Trophoblast cell (in vitro differentiated cells and primary cell): ENCODE results near the gene BABAM2.

Source experiments
- DNase-seq, 2 donors: peaks; one replicate each; pipeline ENCODE4 v3.0.0-alpha.2; 2016
- H2AFZ ChIP-seq: 2 replicates; pipeline ENCODE4 v1.6.1; 2013; ENCODE audit warnings: low read length, moderate library complexity, mild to moderate bottlenecking; ENCODE audit not compliant: insufficient read depth, poor library complexity
- H2AK5ac ChIP-seq: 2 replicates; pipeline ENCODE4 v1.6.1; 2013; ENCODE audit warnings: mild to moderate bottlenecking, low read length
- H2BK120ac ChIP-seq: 2 replicates; pipeline ENCODE4 v1.6.1; 2013; ENCODE audit warnings: low read length, mild to moderate bottlenecking, moderate library complexity; ENCODE audit not compliant: insufficient read depth, poor library complexity
- H2BK12ac ChIP-seq: 2 replicates; pipeline ENCODE4 v1.6.1; 2013; ENCODE audit warnings: mild to moderate bottlenecking, low read length, moderate library complexity
- H2BK5ac ChIP-seq: 2 replicates; pipeline ENCODE4 v1.6.1; 2013; ENCODE audit warnings: low read length, low read depth, moderate library complexity, mild to moderate bottlenecking; ENCODE audit not compliant: poor library complexity
- H3K14ac ChIP-seq: 2 replicates; pipeline ENCODE4 v1.6.1; 2013; ENCODE audit warnings: mild to moderate bottlenecking, low read length
- H3K18ac ChIP-seq: 2 replicates; pipeline ENCODE4 v1.6.1; 2013; ENCODE audit warnings: mild to moderate bottlenecking, low read length
- H3K23ac ChIP-seq: 2 replicates; pipeline ENCODE4 v1.6.1; 2013; ENCODE audit warnings: low read length
- H3K27ac ChIP-seq: 2 replicates; pipeline ENCODE4 v1.5.1; 2013; ENCODE audit warnings: low read depth, mild to moderate bottlenecking, inconsistent platforms, low read length, moderate library complexity
- H3K27me3 ChIP-seq: 2 replicates; pipeline ENCODE4 v1.6.1; 2013; ENCODE audit warnings: inconsistent platforms, mild to moderate bottlenecking, low read length, moderate library complexity; ENCODE audit not compliant: insufficient read depth
- H3K36me3 ChIP-seq, 2 experiments: 1 replicate in 1 of 2; 2 replicates in 1 of 2; pipeline ENCODE4 v1.6.1; 2013; ENCODE audit warnings: low read length in 2 of 2, mild to moderate bottlenecking in 2 of 2, moderate library complexity in 1 of 2; ENCODE audit not compliant: insufficient read depth in 2 of 2, control insufficient read depth in 1 of 2
- H3K4ac ChIP-seq: 2 replicates; pipeline ENCODE4 v1.6.1; 2013; ENCODE audit warnings: low read depth, mild to moderate bottlenecking, low read length, moderate library complexity
- H3K4me1 ChIP-seq, 2 experiments: 1 replicate in 1 of 2; 2 replicates in 1 of 2; pipeline ENCODE4 v1.6.1; 2013; ENCODE audit warnings: low read length in 2 of 2, mild to moderate bottlenecking in 2 of 2, moderate library complexity in 1 of 2; ENCODE audit not compliant: insufficient read depth in 2 of 2, control insufficient read depth in 1 of 2
- H3K4me2 ChIP-seq: 2 replicates; pipeline ENCODE4 v1.6.1; 2013; ENCODE audit warnings: inconsistent platforms, mild to moderate bottlenecking, low read length, moderate library complexity
- H3K4me3 ChIP-seq: 2 replicates; pipeline ENCODE4 v1.5.1; 2013; ENCODE audit warnings: mild to moderate bottlenecking, low read depth, low read length, inconsistent platforms
- H3K79me1 ChIP-seq: one replicate; pipeline ENCODE4 v1.6.1; 2013; ENCODE audit warnings: low read length
- H3K79me2 ChIP-seq: 2 replicates; pipeline ENCODE4 v1.6.1; 2013; ENCODE audit warnings: low read length, mild to moderate bottlenecking; ENCODE audit not compliant: control insufficient read depth, insufficient read depth, poor library complexity
- H3K9ac ChIP-seq: 2 replicates; pipeline ENCODE4 v1.6.1; 2013; ENCODE audit warnings: mild to moderate bottlenecking, low read length
- H3K9me3 ChIP-seq: 2 replicates; pipeline ENCODE4 v1.6.1; 2013; ENCODE audit warnings: low read depth, mild to moderate bottlenecking, control low read depth, inconsistent platforms, low read length; ENCODE audit not compliant: insufficient read depth
- H4K12ac ChIP-seq: 2 replicates; pipeline ENCODE4 v1.6.1; 2013; ENCODE audit warnings: low read depth, mild to moderate bottlenecking, low read length, moderate library complexity
- H4K8ac ChIP-seq: 2 replicates; pipeline ENCODE4 v1.6.1; 2013; ENCODE audit warnings: low read depth, mild to moderate bottlenecking, low read length, moderate library complexity
- H4K91ac ChIP-seq: one replicate; pipeline ENCODE4 v1.6.1; 2013; ENCODE audit warnings: low read depth, mild to moderate bottlenecking, low read length, moderate library complexity
- WGBS: extraction: QIAGEN DNeasy Blood & Tissue Kit; methylation state at CpG from one replicate; pipeline ENCODE4 v1.1.7; 2013; ENCODE audit warnings: missing lambda C conversion rate; ENCODE audit not compliant: insufficient read length, insufficient coverage; ENCODE audit errors: extremely low coverage; 5-methylcytosine and 5-hydroxymethylcytosine counted together

The BABAM2 gene

DNA sequence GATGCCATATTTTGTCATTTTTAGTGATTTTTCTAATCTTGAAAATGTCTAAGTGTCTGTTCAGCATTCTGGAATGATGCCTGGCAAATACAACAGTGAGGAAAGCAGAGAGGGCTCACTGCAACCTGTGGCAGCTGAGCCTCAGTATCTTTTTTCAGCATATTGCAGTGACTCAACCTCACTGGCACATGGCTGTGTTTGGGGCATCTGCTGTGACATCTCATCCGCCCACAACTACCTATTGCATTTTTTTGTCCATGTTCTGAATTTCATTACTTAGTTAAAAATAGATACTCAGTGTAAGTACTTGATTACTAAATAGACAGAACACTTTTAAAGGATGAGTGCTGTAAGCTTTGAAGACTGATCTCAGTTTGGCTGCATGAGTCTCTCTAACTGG, 10.7 kb downstream of the BABAM2 start:
- Histone ChIP-seq H2BK5ac (no peak overlapping the region), H3K9me3 (no peaks in the 10 kb centered on the region), H3K14ac (no peak overlapping the region), H3K27ac (no peak overlapping the region), H3K79me2 (no peaks in the 10 kb centered on the region), H3K4me2 (no peak overlapping the region), H2BK120ac (no peak overlapping the region), H3K9ac (no peak overlapping the region), H3K4me1 (no peaks in the 10 kb centered on the region), H3K4me3 (no peak overlapping the region), H4K8ac (no peak overlapping the region), H2AK5ac (no peak overlapping the region), H3K4ac (no peak overlapping the region), H3K36me3 (peaks cover 2 to 6% of the 10 kb centered on the region in 2 experiments), H3K18ac (no peak overlapping the region), H4K12ac (no peak overlapping the region), H2BK12ac (no peak overlapping the region), H4K91ac (no peak overlapping the region), H2AFZ (no peak overlapping the region), H3K23ac (no peak overlapping the region), H3K79me1 (no peaks in the 10 kb centered on the region), H3K27me3 (no peaks in the 10 kb centered on the region)
- no CpG with 5 or more reads among the region's 1 CpG for WGBS
- no peak for DNase-seq

DNA sequence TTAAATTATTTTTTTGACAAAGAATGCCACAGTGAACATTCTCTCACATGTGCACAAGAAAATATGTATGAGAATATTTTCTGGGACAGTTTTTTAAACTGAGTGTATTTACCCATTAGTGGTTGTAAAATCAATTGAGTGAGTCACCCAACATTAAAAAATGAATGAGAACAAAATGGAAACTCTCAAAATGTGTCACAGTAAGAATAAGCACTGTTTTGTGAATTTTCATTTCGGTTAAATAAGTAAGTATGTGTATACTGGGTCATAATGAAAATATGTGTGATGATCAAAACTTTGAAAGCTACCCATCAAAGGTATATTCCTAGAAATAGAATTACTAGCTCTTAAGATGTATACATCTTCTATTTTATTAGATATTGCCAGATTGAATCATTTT, 11.6 kb downstream of the BABAM2 start:
- H2AK5ac ChIP-seq: no peak overlapping the region
- H4K91ac ChIP-seq: no peak overlapping the region
- H2BK12ac ChIP-seq: no peak overlapping the region
- no peak overlapping the region for H2BK5ac ChIP-seq
- no peaks in the 10 kb centered on the region for H3K27me3 ChIP-seq
- no peak overlapping the region for H3K27ac ChIP-seq
- no peaks in the 10 kb centered on the region for H3K79me1 ChIP-seq
- WGBS: no CpG with 5 or more reads among the region's 1 CpG
- no peak overlapping the region for H3K9ac ChIP-seq
- H3K14ac ChIP-seq: no peak overlapping the region
- no peak overlapping the region for H2AFZ ChIP-seq
- no peak overlapping the region for H4K8ac ChIP-seq
- no peak overlapping the region for H3K4me2 ChIP-seq
- DNase-seq: no peak
- no peaks in the 10 kb centered on the region for H3K9me3 ChIP-seq
- no peaks in the 10 kb centered on the region for H3K4me1 ChIP-seq
- H3K36me3 ChIP-seq: peaks cover 0 to 2% of the 10 kb centered on the region in 2 experiments
- H4K12ac ChIP-seq: no peak overlapping the region
- no peak overlapping the region for H3K4me3 ChIP-seq
- H3K4ac ChIP-seq: no peak overlapping the region
- no peak overlapping the region for H3K23ac ChIP-seq
- H2BK120ac ChIP-seq: no peak overlapping the region
- H3K18ac ChIP-seq: no peak overlapping the region
- H3K79me2 ChIP-seq: no peaks in the 10 kb centered on the region

DNA sequence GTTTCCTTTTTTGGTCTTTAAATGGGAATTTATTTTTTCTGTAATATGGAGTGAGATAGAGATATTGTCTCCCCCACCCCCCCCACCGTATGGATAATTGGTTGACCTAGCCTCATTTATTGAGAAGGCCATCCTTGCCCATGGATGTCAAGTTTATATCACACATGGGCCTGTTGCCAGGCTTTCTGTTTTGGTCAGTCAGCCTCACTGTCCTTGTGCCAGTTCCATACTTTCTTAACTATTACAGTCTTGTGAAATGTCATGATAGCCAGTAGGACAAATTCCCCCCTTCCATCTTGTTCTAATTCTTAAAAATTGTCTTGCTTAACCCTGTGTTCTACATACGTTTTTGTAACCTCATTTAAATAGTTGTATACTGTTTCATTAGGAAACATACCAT, 12.5 kb downstream of the BABAM2 start:
- no CpG with 5 or more reads among the region's 2 CpGs for WGBS

DNA sequence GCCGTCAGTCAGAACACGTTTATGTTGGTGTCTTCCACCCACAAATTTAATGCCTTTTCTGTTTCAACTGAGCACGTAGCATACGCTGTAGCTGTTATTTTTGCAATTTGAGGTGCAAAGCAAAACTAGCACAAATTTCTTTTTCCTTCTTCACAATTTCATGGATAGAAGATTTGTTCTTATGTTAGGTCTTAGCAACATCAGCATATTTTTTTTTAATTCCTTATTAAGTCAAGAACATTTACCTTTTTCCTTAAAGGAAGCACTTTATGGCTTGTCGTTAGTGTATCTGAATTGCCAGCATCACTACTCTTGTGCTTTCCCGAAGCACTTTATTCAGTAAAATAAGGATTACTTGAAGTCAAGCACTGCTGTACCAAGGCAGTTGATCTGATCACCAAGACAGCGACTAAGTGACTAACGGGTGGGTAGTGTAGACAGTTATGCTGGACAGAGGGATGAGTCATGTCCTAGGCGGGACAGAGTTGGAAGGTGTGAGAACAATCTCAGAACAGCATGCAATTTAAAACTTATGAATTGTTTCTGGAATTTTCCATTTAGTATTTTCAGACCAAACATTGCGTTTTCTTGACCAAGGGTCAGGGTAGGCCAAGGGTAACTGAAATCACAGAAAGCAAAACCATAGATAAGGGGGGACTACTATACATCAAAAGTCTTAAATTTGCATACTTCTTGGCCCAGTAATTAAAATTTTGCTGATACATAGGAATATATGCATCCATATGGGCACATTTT, 13.3 kb downstream of the BABAM2 start:
- Histone ChIP-seq H3K36me3 (peaks cover 0 to 2% of the 10 kb centered on the region in 2 experiments), H4K91ac (no peak overlapping the region), H3K4me3 (no peak overlapping the region), H3K79me1 (no peaks in the 10 kb centered on the region), H2AFZ (no peak overlapping the region), H3K14ac (no peak overlapping the region), H4K8ac (no peak overlapping the region), H3K9me3 (no peaks in the 10 kb centered on the region), H3K4me2 (no peak overlapping the region), H3K23ac (no peak overlapping the region), H3K18ac (no peak overlapping the region), H2BK120ac (no peak overlapping the region), H3K4me1 (no peaks in the 10 kb centered on the region), H3K4ac (no peak overlapping the region), H2BK5ac (no peak overlapping the region), H4K12ac (no peak overlapping the region), H2BK12ac (no peak overlapping the region), H3K27me3 (no peaks in the 10 kb centered on the region), H3K79me2 (no peaks in the 10 kb centered on the region), H3K9ac (no peak overlapping the region), H2AK5ac (no peak overlapping the region), H3K27ac (no peak overlapping the region)
- peak; percentile 51 to 64 for DNase-seq
- no CpG with 5 or more reads among the region's 10 CpGs for WGBS

More for the DNA sequence above, 12.5 kb downstream of the BABAM2 start:
- Histone ChIP-seq H3K79me1 (no peaks in the 10 kb centered on the region), H3K18ac (no peak overlapping the region), H4K12ac (no peak overlapping the region), H2AFZ (no peak overlapping the region), H3K14ac (no peak overlapping the region), H2BK5ac (no peak overlapping the region), H3K4me1 (no peaks in the 10 kb centered on the region), H3K23ac (no peak overlapping the region), H3K4me2 (no peak overlapping the region), H3K4ac (no peak overlapping the region), H3K9me3 (no peaks in the 10 kb centered on the region), H3K9ac (no peak overlapping the region), H3K4me3 (no peak overlapping the region), H4K8ac (no peak overlapping the region), H3K27ac (no peak overlapping the region), H3K79me2 (no peaks in the 10 kb centered on the region), H2BK12ac (no peak overlapping the region), H4K91ac (no peak overlapping the region), H2BK120ac (no peak overlapping the region), H3K27me3 (no peaks in the 10 kb centered on the region), H2AK5ac (no peak overlapping the region), H3K36me3 (peaks cover 0 to 2% of the 10 kb centered on the region in 2 experiments)
- DNase-seq: no peak
